Activated CD4-positive, alpha-beta T cell treated with anti-CD3 and anti-CD28 coated beads for 36 hours (primary cell): Measurements from ENCODE around the gene IFNAR1. TPM values are rescaled to one million over a fixed set of nuclear protein-coding genes. Genes with fewer than 3 reads are reported as not detected.
"Not testable (repeated sequence)": the region's sequence is repeated elsewhere in the genome, so short reads cannot be mapped to it uniquely, and the experiment has no call there.

Experiments
- ATAC-seq: fragments of 200-7000 bp; cut with Tn5 transposase; one replicate; pipeline ENCODE4 v1.10.0; 2021; ENCODE audit warnings: mild to moderate bottlenecking, moderate library complexity
- CTCF ChIA-PET: fragments of 350-600 bp; sonication (Branson Sonifier 250); formaldehyde crosslinking; loops from one replicate; lab custom pipeline; 2021; ENCODE audit warnings: antibody characterized with exemption; lab: Charles Lee
- POLR2A ChIA-PET: fragments of 350-600 bp; sonication (Branson Sonifier 250); formaldehyde crosslinking; loops from one replicate; lab custom pipeline; 2021; ENCODE audit warnings: antibody characterized with exemption, inconsistent platforms; lab: Charles Lee
- DNase-seq: peaks from one replicate; pipeline ENCODE4 v3.0.0-alpha.2; 2020
- H3K27ac Mint-ChIP-seq: one replicate; pipeline ENCODE4 v1.8.0; 2021; ENCODE audit warnings: mixed read lengths
- H3K27me3 Mint-ChIP-seq: one replicate; pipeline ENCODE4 v1.8.0; 2021; ENCODE audit warnings: mixed read lengths
- H3K36me3 Mint-ChIP-seq: one replicate; pipeline ENCODE4 v1.8.0; 2021; ENCODE audit warnings: low read depth, mixed read lengths
- H3K4me1 Mint-ChIP-seq: one replicate; pipeline ENCODE4 v1.8.0; 2021; ENCODE audit warnings: mixed read lengths
- H3K4me3 Mint-ChIP-seq: one replicate; pipeline ENCODE4 v1.8.0; 2021; ENCODE audit warnings: mild to moderate bottlenecking, moderate library complexity, mixed read lengths
- H3K9me3 Mint-ChIP-seq: one replicate; pipeline ENCODE4 v1.8.0; 2021; ENCODE audit warnings: low read depth, mixed read lengths
- intact Hi-C, 2 experiments: fragments of 100-400 bp; cut with DNase I in 1 of 2; cut with micrococcal nuclease in 1 of 2; formaldehyde crosslinking; loops; one replicate each; pipeline versions ENCODE4 v1.14.2 to v1.15.1; 2022 to 2024; cut with DNase I, micrococcal nuclease
- total RNA-seq, 2 experiments: library from RNA; stranded (reverse); gene quantifications; one replicate each; pipeline ENCODE4 v1.2.3, GENCODE V29; 2021

The IFNAR1 gene
- total RNA-seq, 2 experiments from 2014 or later = 21.8 to 29.6 TPM

DNA sequence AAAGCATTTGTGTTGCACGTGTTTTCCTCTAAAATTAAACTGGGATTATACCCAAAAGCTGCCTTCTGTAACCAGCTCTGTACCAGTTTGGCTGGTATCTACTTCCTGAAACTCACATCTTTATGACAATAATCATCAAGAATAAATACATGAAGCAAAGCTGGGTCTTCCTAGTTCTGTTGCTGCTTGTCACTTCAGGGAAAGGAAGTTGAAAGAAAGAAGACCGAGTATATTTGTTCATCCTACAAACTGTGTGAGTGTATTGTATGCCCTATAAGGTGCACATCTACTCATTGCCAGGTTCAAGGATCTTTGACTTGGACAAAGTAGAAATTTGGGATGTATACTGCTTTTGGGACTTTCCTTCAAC, 49.3 kb downstream of the IFNAR1 start:
- ChIA-PET CTCF (interaction anchor here (0.6 to 1.4 kb wide), 6 partner anchors 10 to 177 kb away, joined by 3 to 7 read pairs (median 4); no protein-coding TSS in a partner anchor), POLR2A (no interaction called here)
- H3K4me3 Mint-ChIP-seq = no peak overlapping the region
- intact Hi-C loops = loop anchor here (1.0 to 5.0 kb wide), 3 partner anchors 174 to 242 kb away; no protein-coding TSS in a partner anchor
- H3K27ac Mint-ChIP-seq = no peak overlapping the region
- no peaks in the 10 kb centered on the region for H3K36me3 Mint-ChIP-seq
- ATAC-seq = no peak
- H3K4me1 Mint-ChIP-seq = peaks cover 10% of the 10 kb centered on the region
- H3K27me3 Mint-ChIP-seq = peaks cover 2% of the 10 kb centered on the region
- no peaks in the 10 kb centered on the region for H3K9me3 Mint-ChIP-seq
- no peak for DNase-seq

GRCh38 chr21:33374450-33375096, 49.8 kb downstream of the IFNAR1 start:
- ATAC-seq (peak; percentile 83), DNase-seq (peak; percentile 75)
- intact Hi-C loops = loop anchor here (1.0 to 5.0 kb wide), 3 partner anchors 174 to 242 kb away; no protein-coding TSS in a partner anchor
- ChIA-PET CTCF (interaction anchor here (0.8 to 1.4 kb wide), 5 partner anchors 11 to 176 kb away, joined by 3 to 7 read pairs (median 4); partner anchors contain the start of gene IFNAR1), POLR2A (no interaction called here)
- Mint-ChIP-seq H3K9me3 (no peaks in the 10 kb centered on the region), H3K4me1 (peaks cover 13% of the 10 kb centered on the region), H3K4me3 (no peak overlapping the region), H3K36me3 (no peaks in the 10 kb centered on the region), H3K27me3 (peaks cover 2% of the 10 kb centered on the region), H3K27ac (no peak overlapping the region)

DNA sequence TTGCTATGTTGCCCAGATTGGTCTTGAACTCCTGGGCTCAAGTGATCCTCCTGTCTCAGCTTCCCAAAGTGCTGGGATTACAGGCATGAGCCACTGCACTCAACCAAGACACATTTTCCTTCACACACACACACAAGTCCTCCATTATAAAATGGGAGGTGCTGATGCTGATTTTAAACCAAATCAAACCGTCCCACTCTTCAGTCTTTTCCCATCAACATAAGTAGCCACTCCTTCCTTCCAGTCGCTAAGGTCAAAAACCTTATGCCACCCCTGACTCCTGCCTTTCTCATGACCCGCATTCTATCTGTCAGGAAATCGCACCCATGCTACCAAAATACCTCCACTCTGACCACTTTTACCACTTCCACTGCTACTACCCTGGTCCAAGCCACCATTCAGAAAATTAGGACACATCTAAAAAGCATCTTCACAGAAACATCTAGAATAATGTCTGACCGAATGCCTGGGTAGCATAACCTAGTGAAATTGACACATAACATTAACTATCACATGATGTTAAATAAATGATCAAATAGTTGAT, 50.4 kb downstream of the IFNAR1 start:
- no peak overlapping the region for H3K4me3 Mint-ChIP-seq
- no peaks in the 10 kb centered on the region for H3K9me3 Mint-ChIP-seq
- ATAC-seq = no peak

DNA sequence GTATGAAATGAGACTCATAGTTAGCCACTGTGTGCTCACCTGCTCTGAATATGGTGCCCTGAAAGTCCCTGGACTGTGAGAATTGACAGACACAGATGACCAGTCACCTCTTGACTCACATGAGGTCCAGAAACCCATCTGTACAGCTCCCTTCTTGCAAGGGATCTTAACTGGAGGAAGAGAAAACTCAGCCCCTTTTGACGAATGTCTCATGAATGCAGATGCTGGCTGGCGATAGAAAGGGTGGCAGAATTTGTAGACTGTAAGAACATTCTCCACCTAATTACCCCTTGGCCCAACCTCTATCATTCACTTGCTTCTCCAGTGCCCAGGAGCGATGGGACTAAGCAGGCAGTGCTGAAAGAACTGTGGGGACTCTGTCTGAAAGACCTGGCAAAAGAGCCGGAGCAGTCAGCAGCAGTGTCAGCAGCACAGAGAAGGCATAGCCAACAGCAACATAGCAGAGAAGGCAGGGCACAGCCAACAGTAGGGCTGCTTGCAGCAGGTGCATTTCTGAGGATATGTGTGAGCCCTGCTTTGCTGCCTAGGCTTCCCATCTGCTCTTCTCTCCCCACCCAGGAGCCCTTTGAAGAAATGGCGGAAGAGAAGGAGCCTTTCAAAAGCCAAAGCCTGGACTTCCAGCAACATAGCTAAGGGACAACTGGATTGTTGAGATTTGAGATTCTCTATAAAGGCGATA, 52.6 kb downstream of the IFNAR1 start:
- CTCF ChIA-PET = interaction anchor here (0.7 to 2.0 kb wide), 10 partner anchors 16 to 235 kb away, joined by 3 to 12 read pairs (median 4); partner anchors contain the start of gene IFNAR1
- Mint-ChIP-seq H3K27me3 (peaks cover 2% of the 10 kb centered on the region), H3K36me3 (no peaks in the 10 kb centered on the region), H3K27ac (no peak overlapping the region), H3K9me3 (no peaks in the 10 kb centered on the region), H3K4me1 (peaks cover 40% of the 10 kb centered on the region), H3K4me3 (no peak overlapping the region)
- ATAC-seq = no peak
- intact Hi-C loops = no loop called here
- no peak for DNase-seq
- POLR2A ChIA-PET = no interaction called here

More for the DNA sequence above, 50.4 kb downstream of the IFNAR1 start:
- Mint-ChIP-seq H3K36me3 (no peaks in the 10 kb centered on the region), H3K27ac (no peak overlapping the region), H3K27me3 (peaks cover 2% of the 10 kb centered on the region), H3K4me1 (peaks cover 19% of the 10 kb centered on the region)
- POLR2A ChIA-PET = no interaction called here
- intact Hi-C loops = no loop called here
- DNase-seq = no peak
- CTCF ChIA-PET = interaction anchor here (0.6 to 2.0 kb wide), 7 partner anchors 9 to 178 kb away, joined by 3 to 9 read pairs (median 4); partner anchors contain the start of gene IFNAR1

- POLR2A ChIA-PET = no interaction called here
- H3K27ac Mint-ChIP-seq = no peak overlapping the region
- ATAC-seq = no peak
- CTCF ChIA-PET = interaction anchor here (0.7 to 1.9 kb wide), 5 partner anchors 16 to 235 kb away, joined by 3 to 7 read pairs (median 4); no protein-coding TSS in a partner anchor
- no peak overlapping the region for H3K4me3 Mint-ChIP-seq
- H3K4me1 Mint-ChIP-seq = peaks cover 47% of the 10 kb centered on the region
- H3K27me3 Mint-ChIP-seq = peaks cover 2% of the 10 kb centered on the region
- H3K36me3 Mint-ChIP-seq = no peaks in the 10 kb centered on the region
- intact Hi-C loops = no loop called here
- no peak for DNase-seq
- H3K9me3 Mint-ChIP-seq = no peaks in the 10 kb centered on the region
Measured at GRCh38 chr21:33378081-33378480, 53.3 kb downstream of the IFNAR1 start.

- intact Hi-C loops = loop anchor here (1.0 to 10.0 kb wide), 11 partner anchors 19 to 608 kb away; partner anchors contain the start of genes DONSON (in 1 of the 2), GART (in 1 of the 2), IFNAR1 (in 1 of the 2) and IFNGR2 (in 1 of the 2)
- not testable (repeated sequence) for H3K9me3 Mint-ChIP-seq, H3K36me3 Mint-ChIP-seq, ATAC-seq, H3K27me3 Mint-ChIP-seq, DNase-seq
- ChIA-PET POLR2A (interaction anchor here (0.8 to 1.0 kb wide), 2 partner anchors 18 to 55 kb away, joined by 4 to 5 read pairs; partner anchors contain the start of gene IFNAR1), CTCF (interaction anchor here (0.6 to 2.7 kb wide), 12 partner anchors 8 to 183 kb away, joined by 3 to 24 read pairs (median 3); no protein-coding TSS in a partner anchor)
- Mint-ChIP-seq H3K27ac (peak overlapping the region; percentile 88), H3K4me1 (peaks cover 61% of the 10 kb centered on the region), H3K4me3 (peak overlapping the region; percentile 19)
Measured at GRCh38 chr21:33379934-33380333, 55.2 kb downstream of the IFNAR1 start.

DNA sequence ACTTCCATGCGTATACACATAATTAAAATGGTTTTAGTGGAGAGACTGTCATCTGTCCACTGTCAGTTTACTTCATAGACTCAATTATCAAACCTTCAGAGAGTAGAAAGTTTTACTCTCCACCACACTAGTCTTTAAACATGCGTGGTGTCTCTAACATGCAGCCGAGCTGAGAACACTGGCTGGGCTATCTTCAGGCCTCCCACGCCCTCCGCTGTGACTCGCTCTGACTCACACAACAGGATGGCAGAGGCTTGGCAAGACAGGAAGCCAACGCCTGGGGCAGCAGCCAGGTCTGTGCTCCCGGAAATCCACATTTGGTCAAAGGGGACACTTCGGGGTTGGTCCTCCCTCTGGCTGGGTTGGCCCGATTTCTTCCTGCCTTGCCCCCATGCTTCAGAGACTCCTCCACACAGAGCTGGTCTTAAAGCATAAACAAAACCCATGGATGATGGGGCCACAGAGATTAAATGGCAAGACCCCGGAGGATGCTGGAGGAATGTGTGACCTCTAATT, 55.8 kb downstream of the IFNAR1 start:
- ATAC-seq (peak; percentile 85), DNase-seq (peak; percentile 96)
- ChIA-PET CTCF (interaction anchor here (0.8 to 2.7 kb wide), 7 partner anchors 11 to 184 kb away, joined by 3 to 24 read pairs (median 5); no protein-coding TSS in a partner anchor), POLR2A (interaction anchor here (0.8 to 1.0 kb wide), 2 partner anchors 19 to 56 kb away, joined by 4 to 5 read pairs; partner anchors contain the start of gene IFNAR1)
- H3K4me3 Mint-ChIP-seq = peak overlapping the region; percentile 19
- no peaks in the 10 kb centered on the region for H3K9me3 Mint-ChIP-seq
- H3K4me1 Mint-ChIP-seq = peaks cover 62% of the 10 kb centered on the region
- H3K27me3 Mint-ChIP-seq = peaks cover 4% of the 10 kb centered on the region
- intact Hi-C loops = loop anchor here (1.0 to 10.0 kb wide), 11 partner anchors 19 to 608 kb away; partner anchors contain the start of genes DONSON (in 1 of the 2), GART (in 1 of the 2), IFNAR1 (in 1 of the 2) and IFNGR2 (in 1 of the 2)
- H3K36me3 Mint-ChIP-seq = no peaks in the 10 kb centered on the region
- H3K27ac Mint-ChIP-seq = peak overlapping the region; percentile 88

GRCh38 chr21:33381381-33381780, 56.6 kb downstream of the IFNAR1 start:
- H3K27ac Mint-ChIP-seq, ATAC-seq, POLR2A ChIA-PET, H3K4me3 Mint-ChIP-seq, H3K27me3 Mint-ChIP-seq, DNase-seq, H3K9me3 Mint-ChIP-seq, H3K36me3 Mint-ChIP-seq: not testable (repeated sequence)
- intact Hi-C loops = loop anchor here (2.0 to 10.0 kb wide), 5 partner anchors 63 to 609 kb away; partner anchors contain the start of genes DONSON (in 1 of the 2), GART (in 1 of the 2), PAXBP1 (in 1 of the 2) and SON (in 1 of the 2)
- CTCF ChIA-PET = interaction anchor here (0.5 to 2.7 kb wide), 9 partner anchors 12 to 185 kb away, joined by 3 to 24 read pairs (median 4); no protein-coding TSS in a partner anchor
- H3K4me1 Mint-ChIP-seq = peaks cover 63% of the 10 kb centered on the region

GRCh38 chr21:33383056-33383888, 58.5 kb downstream of the IFNAR1 start:
- peak; percentile 67 for ATAC-seq
- Mint-ChIP-seq H3K9me3 (no peaks in the 10 kb centered on the region), H3K4me1 (peaks cover 63% of the 10 kb centered on the region), H3K27ac (peak overlapping the region; percentile 45), H3K36me3 (no peaks in the 10 kb centered on the region), H3K4me3 (peak overlapping the region; percentile 54), H3K27me3 (peaks cover 4% of the 10 kb centered on the region)
- POLR2A ChIA-PET = interaction anchor here (0.6 to 1.0 kb wide), 2 partner anchors 51 to 165 kb away, joined by 3 read pairs; no protein-coding TSS in a partner anchor
- CTCF ChIA-PET = interaction anchor here (0.6 to 1.8 kb wide), 6 partner anchors 9 to 222 kb away, joined by 3 to 9 read pairs (median 4); no protein-coding TSS in a partner anchor
- DNase-seq = peak; percentile 87
- intact Hi-C loops = loop anchor here (1.0 to 10.0 kb wide), 8 partner anchors 23 to 611 kb away; partner anchors contain the start of genes DONSON (in 1 of the 2), GART (in 1 of the 2), IFNAR1 (in 1 of the 2) and PAXBP1 (in 1 of the 2)
